Ovary (tissue), 3 donors: ENCODE results near the gene HAP1.

ENCODE experiments used
- CTCF ChIP-seq, 3 donors: fragments of 450-650 bp in 2 of 3; fragments of 200-600 bp in 1 of 3; IDR thresholded peaks; one replicate each; pipeline versions ENCODE4 v1.5.1 to v1.8.0; 2016 to 2022; ENCODE audit warnings: antibody characterized with exemption in 3 of 3, mild to moderate bottlenecking in 1 of 3
- EP300 ChIP-seq: sonication (generic); formaldehyde crosslinking; IDR thresholded peaks from one replicate; pipeline ENCODE4 v1.6.1; 2017; ENCODE audit warnings: antibody characterized with exemption
- donor health status: DM: no; HTN: no; CAD: no.

- TF ChIP-seq CTCF (IDR thresholded peaks at IDR 0.05) (no peak), EP300 (no peak)
Measured at GRCh38 chr17:41702712-41703111, 31.7 kb downstream of the HAP1 start.
